Measurements from ENCODE around the gene ELMO1.

- no peak for TF ChIP-seq CTCF (conservative IDR thresholded peaks at IDR 0.05; ENCODE audit: low read depth in 2 of 2)
- TF ChIP-seq POLR2AphosphoS5 (IDR thresholded peaks at IDR 0.05; ENCODE audit: low read depth): no peak
Observed at GRCh38 chr7:37151741-37152413, 296.8 kb downstream of the ELMO1 start.

Measured in GM23338 (cell line).